CD4-positive, alpha-beta T cell (primary cell): ENCODE results near the gene IL1R1. TPM values are rescaled to one million over a fixed set of nuclear protein-coding genes. Genes with fewer than 3 reads are reported as not detected.

ENCODE experiments used
- ATAC-seq: fragments of 200-7000 bp; cut with Tn5 transposase; one replicate; pipeline ENCODE4 v1.10.0; 2022; ENCODE audit warnings: mild to moderate bottlenecking; ENCODE audit not compliant: poor library complexity
- CTCF ChIA-PET: fragments of 350-600 bp; sonication (Branson Sonifier 250); formaldehyde crosslinking; loops from one replicate; lab custom pipeline; 2021; ENCODE audit warnings: antibody characterized with exemption, inconsistent platforms; lab: Charles Lee
- POLR2A ChIA-PET: fragments of 350-600 bp; sonication (Branson Sonifier 250); formaldehyde crosslinking; loops from one replicate; lab custom pipeline; 2021; ENCODE audit warnings: antibody characterized with exemption, inconsistent platforms; lab: Charles Lee
- DNase-seq, 14 experiments: peaks; one replicate each; pipeline ENCODE4 v3.0.0-alpha.2; 2013 to 2020; ENCODE audit warnings: mixed read lengths in 2 of 14
- H3K27ac ChIP-seq, 2 donors: one replicate each; pipeline versions ENCODE4 v1.5.1 to v1.7.0; 2013; ENCODE audit warnings: low read length in 2 of 2, low read depth in 1 of 2, mild to moderate bottlenecking in 1 of 2
- H3K27me3 ChIP-seq, 2 experiments: 1 replicate in 1 of 2; 2 replicates in 1 of 2; pipeline versions ENCODE4 v1.6.1 to v1.7.0; 2013; ENCODE audit warnings: low read length in 2 of 2, control low read depth in 1 of 2, mild to moderate bottlenecking in 1 of 2, moderate library complexity in 1 of 2; ENCODE audit not compliant: insufficient read depth in 2 of 2, control insufficient read depth in 1 of 2
- H3K36me3 ChIP-seq: one replicate; pipeline ENCODE4 v1.6.1; 2013; ENCODE audit warnings: low read length, control low read depth; ENCODE audit not compliant: insufficient read depth
- H3K4me1 ChIP-seq: one replicate; pipeline ENCODE4 v1.6.1; 2013; ENCODE audit warnings: low read length, control low read depth; ENCODE audit not compliant: insufficient read depth
- H3K4me3 ChIP-seq: one replicate; pipeline ENCODE4 v1.5.1; 2013; ENCODE audit warnings: mild to moderate bottlenecking, low read length, moderate library complexity
- H3K9me3 ChIP-seq, 2 experiments: 1 replicate in 1 of 2; 2 replicates in 1 of 2; pipeline versions ENCODE4 v1.6.1 to v1.7.0; 2013; ENCODE audit warnings: low read length in 2 of 2, mild to moderate bottlenecking in 2 of 2, control low read depth in 1 of 2, moderate library complexity in 1 of 2; ENCODE audit not compliant: control insufficient read depth in 1 of 2, insufficient read depth in 1 of 2
- H3K27ac Mint-ChIP-seq: one replicate; pipeline ENCODE4 v1.8.0; 2020; ENCODE audit warnings: mixed read lengths
- H3K27me3 Mint-ChIP-seq: one replicate; pipeline ENCODE4 v1.8.0; 2021; ENCODE audit warnings: mixed read lengths
- H3K36me3 Mint-ChIP-seq: one replicate; pipeline ENCODE4 v1.8.0; 2021; ENCODE audit warnings: low read depth, mixed read lengths
- H3K4me1 Mint-ChIP-seq: one replicate; pipeline ENCODE4 v1.8.0; 2021; ENCODE audit warnings: low read depth, mixed read lengths
- H3K4me3 Mint-ChIP-seq: one replicate; pipeline ENCODE4 v1.8.0; 2020; ENCODE audit warnings: mild to moderate bottlenecking, mixed read lengths
- H3K9me3 Mint-ChIP-seq: one replicate; pipeline ENCODE4 v1.8.0; 2020; ENCODE audit warnings: mixed read lengths
- CTCF ChIP-seq: fragments of 200-600 bp; IDR thresholded peaks from one replicate; pipeline ENCODE4 v1.8.0; 2022; ENCODE audit warnings: antibody characterized with exemption, mild to moderate bottlenecking
- intact Hi-C, 2 experiments: fragments of 100-400 bp; cut with DNase I in 1 of 2; cut with micrococcal nuclease in 1 of 2; formaldehyde crosslinking; loops; one replicate each; pipeline versions ENCODE4 v1.15.1 to v1.9.0; 2023 to 2025; cut with DNase I, micrococcal nuclease
- total RNA-seq, 174 experiments: library from RNA in 2 of 174; stranded (reverse) in 2 of 174; gene quantifications; one replicate each; pipeline ENCODE4 v1.2.3 and lab custom pipeline; 2021 to 2026

The IL1R1 gene
- total RNA-seq, 2 experiments from 2014 or later, result 0.22 to 0.49 TPM

GRCh38 chr2:102159295-102159694 is 16.7 kb downstream of the IL1R1 start:
- POLR2A ChIA-PET, result no interaction called here
- CTCF ChIA-PET, result no interaction called here
- intact Hi-C loops, result no loop called here
- Histone ChIP-seq H3K4me1 (no peaks in the 10 kb centered on the region), H3K27me3 (no peaks in the 10 kb centered on the region), H3K27ac (no peak overlapping the region), H3K4me3 (no peak overlapping the region), H3K36me3 (no peaks in the 10 kb centered on the region), H3K9me3 (no peaks in the 10 kb centered on the region)
- Mint-ChIP-seq H3K27me3 (no peaks in the 10 kb centered on the region), H3K9me3 (no peaks in the 10 kb centered on the region), H3K4me1 (no peaks in the 10 kb centered on the region), H3K4me3 (no peak overlapping the region), H3K27ac (no peak overlapping the region), H3K36me3 (no peaks in the 10 kb centered on the region)
- DNase-seq, result peak in 1 of 14 experiments; percentile 28
- no peak for ATAC-seq
- TF ChIP-seq CTCF, result no peak

DNA sequence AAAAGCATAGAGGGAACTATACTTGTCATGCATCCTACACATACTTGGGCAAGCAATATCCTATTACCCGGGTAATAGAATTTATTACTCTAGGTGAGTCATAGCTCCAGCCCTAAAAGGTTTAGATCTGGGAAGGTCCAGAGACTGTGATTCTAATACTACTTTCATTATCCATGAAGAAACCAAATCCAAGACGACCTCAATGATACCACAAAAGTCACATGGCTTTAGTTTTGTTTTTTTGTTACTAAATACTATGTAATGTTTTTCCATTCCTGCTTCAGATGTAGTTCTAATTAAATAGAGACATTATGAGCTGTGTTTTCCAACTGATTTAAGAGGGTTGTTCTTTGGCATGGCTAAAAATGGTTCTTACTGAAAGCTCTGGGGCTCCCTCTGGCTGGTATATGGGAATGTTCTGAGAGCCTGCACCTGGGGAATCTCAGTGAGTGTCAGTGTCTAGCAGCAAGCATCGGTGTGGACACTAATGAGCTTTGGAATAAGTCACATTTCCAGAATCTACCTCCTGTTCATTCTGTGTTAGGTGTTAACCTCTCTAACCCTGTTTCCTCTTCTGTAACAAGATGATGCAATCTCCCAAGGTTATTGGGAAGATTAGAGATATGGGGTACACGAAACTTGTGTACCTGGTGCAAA is 23.8 kb downstream of the IL1R1 start:
- CTCF ChIA-PET, result interaction anchor here (1.3 kb wide), 1 partner anchor 74 kb away, joined by 3 read pairs; no protein-coding TSS in a partner anchor
- intact Hi-C loops, result loop anchor here (10.0 kb wide), 1 partner anchor 142 kb away; no protein-coding TSS in a partner anchor
- Histone ChIP-seq H3K4me1 (no peaks in the 10 kb centered on the region), H3K27me3 (no peaks in the 10 kb centered on the region), H3K27ac (no peak overlapping the region), H3K36me3 (no peaks in the 10 kb centered on the region), H3K9me3 (no peaks in the 10 kb centered on the region), H3K4me3 (no peak overlapping the region)
- H3K4me1 Mint-ChIP-seq, result no peaks in the 10 kb centered on the region
- POLR2A ChIA-PET, result no interaction called here
- H3K27me3 Mint-ChIP-seq, result no peaks in the 10 kb centered on the region
- no peak for TF ChIP-seq CTCF
- no peaks in the 10 kb centered on the region for H3K9me3 Mint-ChIP-seq
- no peak overlapping the region for H3K4me3 Mint-ChIP-seq
- H3K36me3 Mint-ChIP-seq, result no peaks in the 10 kb centered on the region
- ATAC-seq (no peak), DNase-seq (peak in 1 of 14 experiments; percentile 13)
- no peak overlapping the region for H3K27ac Mint-ChIP-seq

DNA sequence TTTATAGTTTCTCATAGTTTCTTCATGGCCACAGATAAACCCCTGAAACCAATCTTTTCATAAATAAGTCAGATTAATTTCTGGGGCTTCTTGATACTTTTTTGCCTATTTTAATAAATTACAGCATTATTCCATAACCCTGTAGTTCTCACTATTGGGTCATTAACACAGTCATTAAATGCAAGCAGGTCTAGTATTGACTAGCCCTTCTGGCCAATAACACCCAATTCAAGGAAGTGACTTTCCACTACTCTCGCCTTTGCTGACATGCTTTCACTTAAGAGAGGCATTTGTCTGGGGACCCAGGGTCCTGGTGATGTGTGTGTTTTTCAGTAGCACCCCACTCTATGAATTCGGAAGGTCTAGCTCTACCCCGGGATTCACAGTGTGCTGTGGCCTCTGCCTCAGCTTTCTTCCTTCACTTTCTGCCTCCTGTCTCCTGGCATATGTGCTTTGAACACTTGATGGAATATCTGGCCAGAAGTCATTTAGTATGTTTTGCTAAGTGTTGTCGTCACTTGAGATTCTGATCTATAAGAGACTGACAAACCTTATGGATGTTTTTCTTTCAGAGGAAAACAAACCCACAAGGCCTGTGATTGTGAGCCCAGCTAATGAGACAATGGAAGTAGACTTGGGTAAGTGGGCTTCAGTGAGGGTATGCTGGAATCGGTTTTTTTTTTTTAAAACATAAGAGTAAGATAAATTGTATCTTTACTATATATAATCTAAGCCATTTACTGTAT is 25.7 kb downstream of the IL1R1 start:
- ChIA-PET POLR2A (no interaction called here), CTCF (no interaction called here)
- Mint-ChIP-seq H3K27me3 (no peaks in the 10 kb centered on the region), H3K27ac (no peak overlapping the region), H3K36me3 (no peaks in the 10 kb centered on the region), H3K9me3 (no peaks in the 10 kb centered on the region), H3K4me3 (no peak overlapping the region), H3K4me1 (peaks cover 10% of the 10 kb centered on the region)
- no peak for DNase-seq
- Histone ChIP-seq H3K27ac (no peak overlapping the region), H3K4me1 (peaks cover 3% of the 10 kb centered on the region), H3K9me3 (no peaks in the 10 kb centered on the region), H3K36me3 (no peaks in the 10 kb centered on the region), H3K4me3 (no peak overlapping the region), H3K27me3 (no peaks in the 10 kb centered on the region)
- ATAC-seq, result no peak
- intact Hi-C loops, result loop anchor here (10.0 kb wide), 1 partner anchor 143 kb away; no protein-coding TSS in a partner anchor
- TF ChIP-seq CTCF, result no peak
